Ishikawa (cell line): ENCODE data around the gene NHLRC2.

Experiments used
- RAD21 ChIP-seq: IDR thresholded peaks from 2 replicates; pipeline ENCODE4 v1.6.1; 2012; ENCODE audit warnings: low read depth
- TF ChIP-seq, protein P1 (sequence below): IDR thresholded peaks from 2 replicates; pipeline ENCODE4 v1.6.1; 2012; ENCODE audit warnings: low read depth, mild to moderate bottlenecking

DNA sequence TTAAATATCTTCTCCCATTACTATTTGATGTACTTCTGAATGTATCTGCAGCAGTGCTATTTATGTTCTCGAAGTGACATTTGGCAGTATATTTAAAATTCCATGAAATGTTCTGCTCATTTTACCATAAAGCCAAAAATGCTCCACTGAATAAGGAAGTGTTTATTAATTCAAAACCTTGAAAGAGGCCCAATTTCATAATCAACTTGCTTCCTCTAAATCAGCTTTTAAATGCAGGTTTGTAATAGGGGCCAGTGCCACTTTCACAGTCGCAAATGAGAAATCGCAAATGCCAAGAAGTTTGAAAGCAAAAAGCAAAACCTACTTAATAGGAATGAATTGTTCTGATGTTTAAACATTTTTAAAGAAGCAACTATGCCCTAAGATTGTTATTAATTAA is 11.4 kb downstream of the NHLRC2 start:
- no peak for TF ChIP-seq RAD21
- TF ChIP-seq, protein P1, sequence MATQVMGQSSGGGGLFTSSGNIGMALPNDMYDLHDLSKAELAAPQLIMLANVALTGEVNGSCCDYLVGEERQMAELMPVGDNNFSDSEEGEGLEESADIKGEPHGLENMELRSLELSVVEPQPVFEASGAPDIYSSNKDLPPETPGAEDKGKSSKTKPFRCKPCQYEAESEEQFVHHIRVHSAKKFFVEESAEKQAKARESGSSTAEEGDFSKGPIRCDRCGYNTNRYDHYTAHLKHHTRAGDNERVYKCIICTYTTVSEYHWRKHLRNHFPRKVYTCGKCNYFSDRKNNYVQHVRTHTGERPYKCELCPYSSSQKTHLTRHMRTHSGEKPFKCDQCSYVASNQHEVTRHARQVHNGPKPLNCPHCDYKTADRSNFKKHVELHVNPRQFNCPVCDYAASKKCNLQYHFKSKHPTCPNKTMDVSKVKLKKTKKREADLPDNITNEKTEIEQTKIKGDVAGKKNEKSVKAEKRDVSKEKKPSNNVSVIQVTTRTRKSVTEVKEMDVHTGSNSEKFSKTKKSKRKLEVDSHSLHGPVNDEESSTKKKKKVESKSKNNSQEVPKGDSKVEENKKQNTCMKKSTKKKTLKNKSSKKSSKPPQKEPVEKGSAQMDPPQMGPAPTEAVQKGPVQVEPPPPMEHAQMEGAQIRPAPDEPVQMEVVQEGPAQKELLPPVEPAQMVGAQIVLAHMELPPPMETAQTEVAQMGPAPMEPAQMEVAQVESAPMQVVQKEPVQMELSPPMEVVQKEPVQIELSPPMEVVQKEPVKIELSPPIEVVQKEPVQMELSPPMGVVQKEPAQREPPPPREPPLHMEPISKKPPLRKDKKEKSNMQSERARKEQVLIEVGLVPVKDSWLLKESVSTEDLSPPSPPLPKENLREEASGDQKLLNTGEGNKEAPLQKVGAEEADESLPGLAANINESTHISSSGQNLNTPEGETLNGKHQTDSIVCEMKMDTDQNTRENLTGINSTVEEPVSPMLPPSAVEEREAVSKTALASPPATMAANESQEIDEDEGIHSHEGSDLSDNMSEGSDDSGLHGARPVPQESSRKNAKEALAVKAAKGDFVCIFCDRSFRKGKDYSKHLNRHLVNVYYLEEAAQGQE = no peak
